Activated T-helper 1 cell treated with anti-CD3 and anti-CD28 coated beads, Interleukin-12 subunit alpha, Interleukin-12 subunit beta, Interleukin-2, Interleukin-4 antibody, amounts not matched to agents 30 ng/mL and 10 ng/mL and 1 ng/mL, durations not matched to agents 14 hours and 24 hours and 36 hours (primary cell): ENCODE results near the gene RPGR. TPM values are rescaled to one million over a fixed set of nuclear protein-coding genes. Genes with fewer than 3 reads are reported as not detected.

Experiments used
- DNase-seq: peaks from one replicate; pipeline ENCODE4 v3.0.0; 2021; ENCODE audit warnings: low spot score
- H3K27ac Mint-ChIP-seq: one replicate; pipeline ENCODE4 v1.8.0; 2021; ENCODE audit warnings: mild to moderate bottlenecking, mixed read lengths
- H3K27me3 Mint-ChIP-seq: one replicate; pipeline ENCODE4 v1.8.0; 2022; ENCODE audit warnings: mild to moderate bottlenecking, moderate library complexity, mixed read lengths; ENCODE audit not compliant: insufficient read depth
- H3K36me3 Mint-ChIP-seq: one replicate; pipeline ENCODE4 v1.8.0; 2021; ENCODE audit warnings: low read depth, mixed read lengths
- H3K4me1 Mint-ChIP-seq: one replicate; pipeline ENCODE4 v1.8.0; 2021; ENCODE audit warnings: low read depth, mixed read lengths
- H3K4me3 Mint-ChIP-seq: one replicate; pipeline ENCODE4 v1.8.0; 2021; ENCODE audit warnings: mild to moderate bottlenecking, moderate library complexity, mixed read lengths
- H3K9me3 Mint-ChIP-seq: one replicate; pipeline ENCODE4 v1.8.0; 2021; ENCODE audit warnings: mixed read lengths
- intact Hi-C: fragments of 100-400 bp; cut with micrococcal nuclease; formaldehyde crosslinking; loops from one replicate; pipeline ENCODE4 v1.15.1; 2024
- total RNA-seq: library from RNA; stranded (reverse); gene quantifications from 2 replicates; pipeline ENCODE4 v1.2.3, GENCODE V29; 2022

RPGR gene
- total RNA-seq, 1 donor from 2014 or later: 9.3 TPM

GRCh38 chrX:38233891-38234667, 93.2 kb downstream of the RPGR start:
- no peak overlapping the region for H3K27ac Mint-ChIP-seq
- intact Hi-C loops: no loop called here
- no peaks in the 10 kb centered on the region for H3K4me1 Mint-ChIP-seq
- no peak overlapping the region for H3K4me3 Mint-ChIP-seq
- DNase-seq: no peak
- H3K36me3 Mint-ChIP-seq: no peaks in the 10 kb centered on the region
- H3K27me3 Mint-ChIP-seq: peaks cover 4% of the 10 kb centered on the region
- no peaks in the 10 kb centered on the region for H3K9me3 Mint-ChIP-seq

GRCh38 chrX:38232079-38232686, 95.1 kb downstream of the RPGR start:
- Mint-ChIP-seq H3K4me3 (no peak overlapping the region), H3K9me3 (no peaks in the 10 kb centered on the region), H3K36me3 (no peaks in the 10 kb centered on the region), H3K27ac (no peak overlapping the region), H3K27me3 (peaks cover 6% of the 10 kb centered on the region), H3K4me1 (no peaks in the 10 kb centered on the region)
- DNase-seq: no peak
- intact Hi-C loops: no loop called here

- Mint-ChIP-seq H3K27ac (no peak overlapping the region), H3K4me3 (no peak overlapping the region), H3K36me3 (no peaks in the 10 kb centered on the region), H3K4me1 (no peaks in the 10 kb centered on the region), H3K9me3 (no peaks in the 10 kb centered on the region), H3K27me3 (peaks cover 20% of the 10 kb centered on the region)
- intact Hi-C loops: no loop called here
- no peak for DNase-seq
These were observed 102.2 kb downstream of the RPGR start for GRCh38 chrX:38225093-38225492.

GRCh38 chrX:38224160-38224559, 103.1 kb downstream of the RPGR start:
- Mint-ChIP-seq H3K36me3 (no peaks in the 10 kb centered on the region), H3K4me1 (no peaks in the 10 kb centered on the region), H3K27me3 (peaks cover 20% of the 10 kb centered on the region), H3K27ac (no peak overlapping the region), H3K9me3 (no peaks in the 10 kb centered on the region), H3K4me3 (no peak overlapping the region)
- intact Hi-C loops: no loop called here
- DNase-seq: no peak

- intact Hi-C loops: no loop called here
- no peaks in the 10 kb centered on the region for H3K36me3 Mint-ChIP-seq
- no peak overlapping the region for H3K27ac Mint-ChIP-seq
- no peak for DNase-seq
- no peaks in the 10 kb centered on the region for H3K4me1 Mint-ChIP-seq
- no peaks in the 10 kb centered on the region for H3K9me3 Mint-ChIP-seq
- no peak overlapping the region for H3K4me3 Mint-ChIP-seq
- H3K27me3 Mint-ChIP-seq: peaks cover 30% of the 10 kb centered on the region
These were observed 105.8 kb downstream of the RPGR start for GRCh38 chrX:38221391-38221929.

GRCh38 chrX:38220415-38221390, 106.6 kb downstream of the RPGR start, which contains the start of gene SRPX:
TSS of gene SRPX (minus strand) at chrX:38220871. CDS start at chrX:38220792, 79 bp downstream.
- H3K4me3 Mint-ChIP-seq: no peak within 1 kb of the TSS
- no peak within 1 kb of the TSS for H3K27ac Mint-ChIP-seq
- H3K4me1 Mint-ChIP-seq: no peaks in the 10 kb centered on the region
- peaks cover 30% of the 10 kb centered on the region for H3K27me3 Mint-ChIP-seq
- no peaks in the 10 kb centered on the region for H3K36me3 Mint-ChIP-seq
- DNase-seq: no peak
- H3K9me3 Mint-ChIP-seq: no peaks in the 10 kb centered on the region
- intact Hi-C loops: no loop called here

- Mint-ChIP-seq H3K4me3 (no peak overlapping the region), H3K36me3 (no peaks in the 10 kb centered on the region), H3K4me1 (no peaks in the 10 kb centered on the region), H3K9me3 (no peaks in the 10 kb centered on the region), H3K27me3 (peaks cover 30% of the 10 kb centered on the region), H3K27ac (no peak overlapping the region)
- DNase-seq: no peak
- intact Hi-C loops: no loop called here
These were observed 107.3 kb downstream of the RPGR start for GRCh38 chrX:38220024-38220414.

Other genes with a start within 250 kb of the RPGR start
- not detected in 2 replicates for gene SRPX, start 106.6 kb downstream of the RPGR start, total RNA-seq
- gene OTC, start 25.1 kb upstream of the RPGR start, total RNA-seq: not detected in 2 replicates
- gene TSPAN7, start 234.0 kb upstream of the RPGR start, total RNA-seq: 0.54 TPM in 1 of 2 replicates, not detected in the other